Pancreas (tissue), 10 donors: ENCODE data around the gene EAPP. TPM values are rescaled to one million over a fixed set of nuclear protein-coding genes. Genes with fewer than 3 reads are reported as not detected.
"Not testable (repeated sequence)": the region's sequence is repeated elsewhere in the genome, so short reads cannot be mapped to it uniquely, and the experiment has no call there.

Experiments used
- ATAC-seq, 4 donors: fragments of 200-7000 bp; cut with Tn5 transposase; one replicate each; pipeline versions ENCODE4 v1.8.0 to v1.9.1; 2020; ENCODE audit warnings: mild to moderate bottlenecking in 4 of 4, moderate library complexity in 4 of 4
- DNase-seq, 6 donors: peaks; one replicate each; pipeline ENCODE4 v3.0.0-alpha.2; 2020
- FAIRE-seq: peaks from 2 replicates; lab custom pipeline; 2012; peaks lifted over from hg19 to GRCh38; lab: Jason Lieb, UNC
- H3K27ac ChIP-seq, 4 donors: fragments of 200-600 bp; sonication (generic); 1 replicate in 3 of 4; 2 replicates in 1 of 4; pipeline versions ENCODE4 v1.5.0 to v1.8.0; 2020
- H3K27me3 ChIP-seq, 4 donors: fragments of 200-600 bp; one replicate each; pipeline ENCODE4 v1.8.0; 2021
- H3K36me3 ChIP-seq, 3 donors: fragments of 200-600 bp; sonication (generic) in 1 of 3; one replicate each; pipeline versions ENCODE4 v1.5.0 to v1.8.0; 2020 to 2021
- H3K4me1 ChIP-seq, 3 donors: fragments of 200-600 bp; one replicate each; pipeline ENCODE4 v1.8.0; 2021
- H3K4me3 ChIP-seq, 4 donors: fragments of 200-600 bp; sonication (generic) in 2 of 4; one replicate each; pipeline versions ENCODE4 v1.5.0 to v1.8.0; 2020 to 2021
- H3K9me3 ChIP-seq, 4 donors: fragments of 200-600 bp; one replicate each; pipeline ENCODE4 v1.8.0; 2021
- CTCF ChIP-seq, 4 donors: fragments of 200-600 bp; sonication (generic) in 3 of 4; IDR thresholded peaks; one replicate each; pipeline versions ENCODE4 v1.5.0 to v1.8.0; 2021; ENCODE audit warnings: antibody characterized with exemption in 4 of 4
- WGBS, 2 donors: extraction: QIAGEN DNeasy Blood & Tissue Kit; methylation state at CpG; one replicate each; pipeline ENCODE4 v1.1.7; 2013; 5-methylcytosine and 5-hydroxymethylcytosine counted together
- intact Hi-C, 3 donors: fragments of 100-400 bp; cut with DNase I; formaldehyde crosslinking; loops; one replicate each; pipeline versions ENCODE4 v1.11.1 to v1.14.2; 2022
- polyA plus RNA-seq, 2 donors: library from polyadenylated mRNA; stranded (reverse); fragments of 200-250 nt; gene quantifications; one replicate each; pipeline ENCODE4 v1.2.3, GENCODE V29; 2013
- total RNA-seq, 6 donors: library from RNA; stranded (reverse); fragmentation: NEBNext Ultra II Directional in 4 of 6; extraction: Animal tissue kit (Norgen Biotek cat#: 25700) in 4 of 6; gene quantifications; one replicate each; pipeline versions ENCODE4 v1.2.1 to v1.2.4, GENCODE V29; 2021 to 2023
- donor health status: healthy with polysubstance abuse.
- donor health status: DM: no; HTN: no; CAD: no; lungs with moderate emphysema.
- donor health status: DM: no; HTN: no; CAD: no.
- donor health status: control.
- donor health status: control.
- donor health status: Bipolar disorder and iron deficiency.
- donor health status: DM: yes; HTN: yes; CAD: no.
- donor health status: DM: no; HTN: no; CAD: no.
- donor health status: DM: no; HTN: no; CAD: no.
- donor health status: DM: yes; HTN: yes; CAD: no.

Gene EAPP
- total and polyA plus RNA-seq, 8 donors = 9.9 to 24.7 (median 15.4) TPM

- WGBS, 2 donors = 0 to 1% methylated on average over 15 of the region's 15 CpGs
- peaks cover 0 to 11% (median 0%) of the 10 kb centered on the region in 3 donors for H3K36me3 ChIP-seq
- no peak for DNase-seq
- peaks cover 8 to 15% (median 11%) of the 10 kb centered on the region in 3 donors for H3K4me1 ChIP-seq
- H3K4me3 ChIP-seq = peak overlapping the region; percentile 61 to 90 (median 66)
- H3K9me3 ChIP-seq = no peaks in the 10 kb centered on the region
- TF ChIP-seq CTCF (IDR thresholded peaks at IDR 0.05) = no peak
- intact Hi-C loops = loop anchor here in 1 of 3 donors (10.0 kb wide), 1 partner anchor 164 kb away; no protein-coding TSS in a partner anchor
- peak; percentile 5 to 20 (median 17) for ATAC-seq
- no peak for FAIRE-seq
- peak overlapping the region; percentile 79 to 97 (median 86) for H3K27ac ChIP-seq
- no peaks in the 10 kb centered on the region for H3K27me3 ChIP-seq
Measured at GRCh38 chr14:34538871-34539406, 562 bp downstream of the EAPP start.

DNA sequence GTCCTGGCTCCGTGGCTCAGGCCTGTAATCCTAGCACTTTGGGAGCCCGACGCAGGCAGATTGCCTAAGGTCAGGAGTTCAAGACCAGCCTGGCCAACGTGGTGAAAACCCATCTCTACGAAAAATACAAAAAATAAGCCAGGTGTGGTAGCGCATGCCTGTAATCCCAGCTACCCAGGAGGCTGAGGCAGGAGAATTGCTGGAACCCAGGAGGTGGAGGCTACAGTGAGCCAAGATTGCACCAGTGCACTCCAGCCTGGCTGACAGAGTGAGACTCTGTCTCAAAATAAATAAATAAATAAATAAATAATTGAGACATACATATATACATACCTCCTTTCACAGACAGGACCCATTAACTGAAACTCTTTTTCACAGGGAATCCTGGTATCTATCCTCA, 1.4 kb downstream of the EAPP start:
- H3K27me3 ChIP-seq, FAIRE-seq, H3K9me3 ChIP-seq, DNase-seq, H3K27ac ChIP-seq, ATAC-seq: not testable (repeated sequence)
- WGBS, 2 donors = 21 to 31% methylated on average over 6 of the region's 6 CpGs
- Histone ChIP-seq H3K36me3 (peaks cover 0 to 11% (median 4%) of the 10 kb centered on the region in 3 donors), H3K4me3 (peak overlapping the region in 2 of 4 donors; percentile 61 to 64), H3K4me1 (peaks cover 8 to 15% (median 11%) of the 10 kb centered on the region in 3 donors)
- intact Hi-C loops = loop anchor here in 1 of 3 donors (10.0 kb wide), 1 partner anchor 163 kb away; no protein-coding TSS in a partner anchor

DNA sequence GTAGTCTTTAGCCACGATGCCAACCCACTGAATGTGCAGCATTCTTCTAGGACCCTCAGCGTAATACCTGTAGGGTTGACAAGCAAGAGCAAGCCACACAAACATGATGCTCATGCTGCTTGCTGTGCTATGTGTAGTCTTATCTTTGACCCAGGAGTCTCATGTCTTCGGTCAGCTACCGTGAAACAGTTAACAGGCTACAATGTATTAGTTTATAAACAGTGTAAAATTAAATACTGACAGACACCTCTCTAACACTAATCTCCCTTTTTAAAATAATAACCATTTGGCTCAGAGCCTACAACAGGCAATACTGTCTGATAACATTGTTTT, 1.9 kb downstream of the EAPP start:
- no peak overlapping the region for H3K27ac ChIP-seq
- FAIRE-seq = no peak
- no peak for TF ChIP-seq CTCF (IDR thresholded peaks at IDR 0.05)

DNA sequence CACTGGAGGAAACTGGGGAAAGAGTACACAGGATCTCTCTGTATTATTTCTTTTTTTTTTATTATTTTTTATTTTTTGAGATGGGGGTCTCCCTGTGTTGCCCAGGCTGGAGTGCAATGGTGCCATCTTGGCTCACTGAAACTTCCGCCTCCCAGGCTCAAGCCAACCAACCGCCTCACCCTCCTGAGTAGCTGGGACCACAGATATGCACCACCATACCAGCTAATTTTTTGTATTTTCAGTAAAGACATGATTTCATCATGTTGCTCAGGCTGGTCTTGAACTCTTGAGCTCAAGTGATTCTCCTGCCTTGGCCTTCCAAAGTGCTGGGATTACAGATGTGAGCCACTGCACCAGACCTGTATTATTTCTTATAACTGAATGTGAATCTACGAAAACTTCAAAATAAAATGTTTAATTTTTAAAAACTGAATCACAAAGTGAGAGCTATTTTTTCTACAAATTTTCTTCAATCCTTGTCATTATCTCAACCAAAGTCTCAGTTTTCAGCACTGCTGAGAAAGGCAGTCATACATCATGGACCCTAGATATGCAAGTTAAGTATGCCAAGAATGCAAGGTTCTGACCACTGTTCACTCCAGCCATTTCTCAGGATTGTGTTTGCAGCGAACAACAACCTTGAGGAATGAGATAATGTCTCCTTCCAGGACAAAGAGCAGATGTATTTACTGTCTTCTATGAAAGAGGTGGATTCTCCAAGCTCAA, 2.4 kb downstream of the EAPP start:
- Histone ChIP-seq H3K4me3 (peak overlapping the region in 2 of 4 donors; percentile 61 to 64), H3K4me1 (peaks cover 8 to 15% (median 11%) of the 10 kb centered on the region in 3 donors), H3K27ac (no peak overlapping the region), H3K27me3 (no peaks in the 10 kb centered on the region), H3K36me3 (peaks cover 0 to 11% (median 10%) of the 10 kb centered on the region in 3 donors), H3K9me3 (no peaks in the 10 kb centered on the region)
- DNase-seq (no peak), FAIRE-seq (no peak), ATAC-seq (no peak)
- no peak for TF ChIP-seq CTCF (IDR thresholded peaks at IDR 0.05)
- WGBS, 2 donors = 80% methylated on average over 4 of the region's 4 CpGs
- intact Hi-C loops = loop anchor here in 1 of 3 donors (10.0 kb wide), 1 partner anchor 162 kb away; no protein-coding TSS in a partner anchor

More for the DNA sequence above, 1.9 kb downstream of the EAPP start:
- H3K36me3 ChIP-seq = peaks cover 0 to 11% (median 6%) of the 10 kb centered on the region in 3 donors
- no peak for DNase-seq
- no peaks in the 10 kb centered on the region for H3K27me3 ChIP-seq
- no peaks in the 10 kb centered on the region for H3K9me3 ChIP-seq
- peak overlapping the region in 2 of 4 donors; percentile 61 to 64 for H3K4me3 ChIP-seq
- no peak for ATAC-seq
- intact Hi-C loops = loop anchor here in 1 of 3 donors (10.0 kb wide), 1 partner anchor 163 kb away; no protein-coding TSS in a partner anchor
- WGBS, 2 donors = 64 to 68% methylated on average over 4 of the region's 4 CpGs
- H3K4me1 ChIP-seq = peaks cover 8 to 15% (median 11%) of the 10 kb centered on the region in 3 donors

GRCh38 chr14:34527591-34527990, 11.9 kb downstream of the EAPP start:
- H3K9me3 ChIP-seq = no peaks in the 10 kb centered on the region
- FAIRE-seq (no peak), ATAC-seq (no peak), DNase-seq (no peak)
- intact Hi-C loops = no loop called here
- TF ChIP-seq CTCF (IDR thresholded peaks at IDR 0.05) = no peak
- H3K36me3 ChIP-seq = peaks cover under 1 to 83% (median 48%) of the 10 kb centered on the region in 3 donors
- no peaks in the 10 kb centered on the region for H3K4me1 ChIP-seq
- 92 to 96% methylated on average over 1 of the region's 1 CpG for WGBS, 2 donors
- H3K4me3 ChIP-seq = no peak overlapping the region
- H3K27me3 ChIP-seq = no peaks in the 10 kb centered on the region
- no peak overlapping the region for H3K27ac ChIP-seq

DNA sequence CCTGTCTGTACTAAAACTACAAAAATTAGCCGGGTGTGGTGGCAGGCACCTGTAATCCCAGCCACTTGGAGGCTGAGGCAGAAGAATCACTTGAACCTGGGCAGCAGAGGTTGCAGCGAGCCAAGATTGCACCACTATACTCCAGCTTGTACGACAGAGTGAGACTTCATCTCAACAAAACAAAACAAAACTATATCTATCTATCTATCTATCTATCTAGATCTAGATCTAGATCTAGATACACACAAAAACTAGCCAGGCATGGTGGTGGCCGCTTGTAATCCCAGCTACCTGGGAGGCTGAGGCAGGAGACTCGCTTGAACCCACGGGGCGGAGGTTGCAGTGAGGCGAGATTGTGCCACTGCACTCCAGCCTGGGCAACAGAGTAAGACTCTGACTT, 15.3 kb downstream of the EAPP start:
- intact Hi-C loops, FAIRE-seq, H3K9me3 ChIP-seq, H3K4me1 ChIP-seq, H3K27me3 ChIP-seq, ATAC-seq, DNase-seq, H3K4me3 ChIP-seq, H3K27ac ChIP-seq: not testable (repeated sequence)
- H3K36me3 ChIP-seq = peaks cover 7 to 93% (median 58%) of the 10 kb centered on the region in 3 donors
- WGBS, 2 donors = 95 to 97% methylated on average over 8 of the region's 8 CpGs
